Central memory CD8-positive, alpha-beta T cell (primary cell): Measurements from ENCODE around the gene EGFR.

Source experiments
- ATAC-seq: fragments of 150-1000 bp; cut with Tn5 transposase; replicated peaks from 2 replicates; pipeline ENCODE4 v1.10.0; 2022; ENCODE audit warnings: mild to moderate bottlenecking, moderate FRiP score, moderate number of reproducible peaks; ENCODE audit not compliant: poor library complexity, severe bottlenecking; ENCODE audit errors: extremely low read depth
- DNase-seq, 2 donors: peaks; one replicate each; pipeline ENCODE4 v3.0.0; 2021; ENCODE audit warnings: low spot score in 2 of 2
- H3K27ac Mint-ChIP-seq: one replicate; pipeline ENCODE4 v1.8.0; 2022; ENCODE audit warnings: low read depth, mild to moderate bottlenecking, moderate library complexity, mixed read lengths
- H3K27me3 Mint-ChIP-seq: one replicate; pipeline ENCODE4 v1.8.0; 2022; ENCODE audit warnings: mixed read lengths
- H3K36me3 Mint-ChIP-seq: one replicate; pipeline ENCODE4 v1.8.0; 2022; ENCODE audit warnings: mild to moderate bottlenecking, moderate library complexity, mixed read lengths; ENCODE audit not compliant: insufficient read depth
- H3K4me1 Mint-ChIP-seq: one replicate; pipeline ENCODE4 v1.8.0; 2022; ENCODE audit warnings: mixed read lengths
- H3K4me3 Mint-ChIP-seq: one replicate; pipeline ENCODE4 v1.8.0; 2022; ENCODE audit warnings: mild to moderate bottlenecking, moderate library complexity, mixed read lengths
- H3K9me3 Mint-ChIP-seq: one replicate; pipeline ENCODE4 v1.8.0; 2022; ENCODE audit warnings: mixed read lengths

Gene EGFR

GRCh38 chr7:55191161-55191925, 172.5 kb downstream of the EGFR start:
- ATAC-seq (no peak), DNase-seq (no peak)
- peaks cover 32% of the 10 kb centered on the region for H3K27me3 Mint-ChIP-seq
- no peaks in the 10 kb centered on the region for H3K36me3 Mint-ChIP-seq
- H3K4me3 Mint-ChIP-seq = no peak overlapping the region
- H3K4me1 Mint-ChIP-seq = no peaks in the 10 kb centered on the region
- H3K9me3 Mint-ChIP-seq = no peaks in the 10 kb centered on the region
- no peak overlapping the region for H3K27ac Mint-ChIP-seq

GRCh38 chr7:55191926-55192692, 173.3 kb downstream of the EGFR start:
- H3K9me3 Mint-ChIP-seq = no peaks in the 10 kb centered on the region
- no peaks in the 10 kb centered on the region for H3K36me3 Mint-ChIP-seq
- ATAC-seq = no peak
- H3K4me1 Mint-ChIP-seq = no peaks in the 10 kb centered on the region
- H3K27ac Mint-ChIP-seq = no peak overlapping the region
- H3K4me3 Mint-ChIP-seq = no peak overlapping the region
- no peak for DNase-seq
- peaks cover 32% of the 10 kb centered on the region for H3K27me3 Mint-ChIP-seq

GRCh38 chr7:55192723-55193122, 173.9 kb downstream of the EGFR start:
- DNase-seq = no peak
- ATAC-seq = no peak
- Mint-ChIP-seq H3K9me3 (no peaks in the 10 kb centered on the region), H3K27ac (no peak overlapping the region), H3K4me3 (no peak overlapping the region), H3K4me1 (no peaks in the 10 kb centered on the region), H3K27me3 (peaks cover 33% of the 10 kb centered on the region), H3K36me3 (no peaks in the 10 kb centered on the region)

- Mint-ChIP-seq H3K9me3 (no peaks in the 10 kb centered on the region), H3K27me3 (peaks cover 29% of the 10 kb centered on the region), H3K27ac (no peak overlapping the region), H3K4me3 (no peak overlapping the region), H3K4me1 (no peaks in the 10 kb centered on the region), H3K36me3 (no peaks in the 10 kb centered on the region)
- DNase-seq = no peak
- ATAC-seq = no peak
Measured at GRCh38 chr7:55193245-55193644, 174.4 kb downstream of the EGFR start.

GRCh38 chr7:55194522-55194921, 175.7 kb downstream of the EGFR start:
- no peak for ATAC-seq

GRCh38 chr7:55198634-55199392, 180.0 kb downstream of the EGFR start:
- peaks cover 19% of the 10 kb centered on the region for H3K27me3 Mint-ChIP-seq
- no peak for DNase-seq
- H3K4me3 Mint-ChIP-seq = no peak overlapping the region
- no peaks in the 10 kb centered on the region for H3K4me1 Mint-ChIP-seq
- no peak for ATAC-seq
- H3K27ac Mint-ChIP-seq = no peak overlapping the region
- H3K36me3 Mint-ChIP-seq = no peaks in the 10 kb centered on the region
- H3K9me3 Mint-ChIP-seq = no peaks in the 10 kb centered on the region

More at GRCh38 chr7:55194522-55194921, 175.7 kb downstream of the EGFR start:
- Mint-ChIP-seq H3K9me3 (no peaks in the 10 kb centered on the region), H3K27ac (no peak overlapping the region), H3K36me3 (no peaks in the 10 kb centered on the region), H3K4me3 (no peak overlapping the region), H3K27me3 (peaks cover 19% of the 10 kb centered on the region), H3K4me1 (no peaks in the 10 kb centered on the region)
- no peak for DNase-seq

- Mint-ChIP-seq H3K36me3 (no peaks in the 10 kb centered on the region), H3K27ac (no peak overlapping the region), H3K27me3 (peaks cover 19% of the 10 kb centered on the region), H3K4me1 (no peaks in the 10 kb centered on the region), H3K9me3 (no peaks in the 10 kb centered on the region), H3K4me3 (no peak overlapping the region)
- ATAC-seq (no peak), DNase-seq (no peak)
Measured at GRCh38 chr7:55199418-55199817, 180.6 kb downstream of the EGFR start.

- Mint-ChIP-seq H3K4me3 (no peak overlapping the region), H3K36me3 (no peaks in the 10 kb centered on the region), H3K27me3 (peaks cover 19% of the 10 kb centered on the region), H3K4me1 (no peaks in the 10 kb centered on the region), H3K27ac (no peak overlapping the region), H3K9me3 (no peaks in the 10 kb centered on the region)
- DNase-seq (no peak), ATAC-seq (no peak)
Measured at GRCh38 chr7:55200441-55200840, 181.6 kb downstream of the EGFR start.

GRCh38 chr7:55202150-55202913, 183.5 kb downstream of the EGFR start:
- DNase-seq = no peak
- no peak overlapping the region for H3K4me3 Mint-ChIP-seq
- H3K4me1 Mint-ChIP-seq = no peaks in the 10 kb centered on the region
- ATAC-seq = no peak
- H3K27ac Mint-ChIP-seq = no peak overlapping the region
- H3K36me3 Mint-ChIP-seq = no peaks in the 10 kb centered on the region
- H3K9me3 Mint-ChIP-seq = no peaks in the 10 kb centered on the region
- peaks cover 5% of the 10 kb centered on the region for H3K27me3 Mint-ChIP-seq

GRCh38 chr7:55203300-55203699, 184.5 kb downstream of the EGFR start:
- H3K4me1 Mint-ChIP-seq = no peaks in the 10 kb centered on the region
- no peaks in the 10 kb centered on the region for H3K36me3 Mint-ChIP-seq
- ATAC-seq (no peak), DNase-seq (no peak)
- no peaks in the 10 kb centered on the region for H3K9me3 Mint-ChIP-seq
- H3K4me3 Mint-ChIP-seq = no peak overlapping the region
- no peak overlapping the region for H3K27ac Mint-ChIP-seq
- H3K27me3 Mint-ChIP-seq = no peaks in the 10 kb centered on the region

GRCh38 chr7:55205124-55205955, 186.5 kb downstream of the EGFR start:
- Mint-ChIP-seq H3K4me1 (no peaks in the 10 kb centered on the region), H3K4me3 (no peak overlapping the region), H3K36me3 (no peaks in the 10 kb centered on the region), H3K27me3 (no peaks in the 10 kb centered on the region), H3K9me3 (no peaks in the 10 kb centered on the region), H3K27ac (no peak overlapping the region)
- DNase-seq = no peak
- no peak for ATAC-seq
